Activated CD8-positive, alpha-beta T cell treated with anti-CD3 and anti-CD28 coated beads, Interleukin-2, amount 10 ng/mL, durations not matched to agents 7 days and 5 days (primary cell): ENCODE measurements around the gene PCNX3. TPM values are rescaled to one million over a fixed set of nuclear protein-coding genes. Genes with fewer than 3 reads are reported as not detected.

Experiments
- ATAC-seq: fragments of 150-1000 bp; cut with Tn5 transposase; one replicate; pipeline ENCODE4 v1.10.0; 2021; ENCODE audit warnings: moderate library complexity
- CTCF ChIA-PET: fragments of 350-600 bp; sonication (Branson Sonifier 250); formaldehyde crosslinking; loops from one replicate; lab custom pipeline; 2021; ENCODE audit warnings: antibody characterized with exemption; lab: Charles Lee
- POLR2A ChIA-PET: fragments of 350-600 bp; sonication (Branson Sonifier 250); formaldehyde crosslinking; loops from one replicate; lab custom pipeline; 2021; ENCODE audit warnings: antibody characterized with exemption; lab: Charles Lee
- DNase-seq: peaks from one replicate; pipeline ENCODE4 v3.0.0-alpha.2; 2020
- H3K27ac Mint-ChIP-seq: one replicate; pipeline ENCODE4 v1.8.0; 2021; ENCODE audit warnings: mild to moderate bottlenecking, mixed read lengths
- H3K27me3 Mint-ChIP-seq: one replicate; pipeline ENCODE4 v1.8.0; 2021; ENCODE audit warnings: low read depth, mixed read lengths
- H3K36me3 Mint-ChIP-seq: one replicate; pipeline ENCODE4 v1.8.0; 2021; ENCODE audit warnings: low read depth, mixed read lengths
- H3K4me1 Mint-ChIP-seq: one replicate; pipeline ENCODE4 v1.8.0; 2021; ENCODE audit warnings: low read depth, mixed read lengths
- H3K4me3 Mint-ChIP-seq: one replicate; pipeline ENCODE4 v1.8.0; 2021; ENCODE audit warnings: mild to moderate bottlenecking, mixed read lengths
- H3K9me3 Mint-ChIP-seq: one replicate; pipeline ENCODE4 v1.8.0; 2022; ENCODE audit warnings: mixed read lengths; ENCODE audit not compliant: insufficient read depth
- total RNA-seq, 2 experiments: library from RNA; stranded (reverse); gene quantifications; one replicate each; pipeline ENCODE4 v1.2.3, GENCODE V29; 2021

The PCNX3 gene
- total RNA-seq, 2 experiments from 2014 or later, result 50.1 to 54.8 TPM

- ChIA-PET CTCF (interaction anchor here (0.6 to 1.3 kb wide), 3 partner anchors 10 to 210 kb away, joined by 3 to 5 read pairs (median 3); partner anchors contain the start of gene ZNRD2), POLR2A (interaction anchor here (0.7 to 2.5 kb wide), 5 partner anchors 8 to 46 kb away, joined by 3 to 16 read pairs (median 3); partner anchors contain the start of gene KCNK7)
- ATAC-seq (no peak), DNase-seq (peak; percentile 33)
- H3K9me3 Mint-ChIP-seq, result no peaks in the 10 kb centered on the region
- peak overlapping the region; percentile 98 for H3K4me3 Mint-ChIP-seq
- H3K4me1 Mint-ChIP-seq, result peaks cover 56% of the 10 kb centered on the region
- peak overlapping the region; percentile 90 for H3K27ac Mint-ChIP-seq
- peaks cover 72% of the 10 kb centered on the region for H3K36me3 Mint-ChIP-seq
- no peaks in the 10 kb centered on the region for H3K27me3 Mint-ChIP-seq
Observed at GRCh38 chr11:65642014-65642671, 26.6 kb downstream of the PCNX3 start.

- POLR2A ChIA-PET, result interaction anchor here (0.6 to 2.5 kb wide), 4 partner anchors 8 to 15 kb away, joined by 3 to 16 read pairs (median 3); no protein-coding TSS in a partner anchor
- no peak overlapping the region for H3K4me3 Mint-ChIP-seq
- no peaks in the 10 kb centered on the region for H3K27me3 Mint-ChIP-seq
- peaks cover 69% of the 10 kb centered on the region for H3K36me3 Mint-ChIP-seq
- H3K4me1 Mint-ChIP-seq, result peaks cover 48% of the 10 kb centered on the region
- CTCF ChIA-PET, result interaction anchor here (0.7 kb wide), 1 partner anchor 136 kb away, joined by 4 read pairs; no protein-coding TSS in a partner anchor
- no peaks in the 10 kb centered on the region for H3K9me3 Mint-ChIP-seq
- ATAC-seq (no peak), DNase-seq (peak; percentile 38)
- H3K27ac Mint-ChIP-seq, result peak overlapping the region; percentile 78
Observed at GRCh38 chr11:65643971-65644370, 28.4 kb downstream of the PCNX3 start.

- H3K36me3 Mint-ChIP-seq, result peaks cover 70% of the 10 kb centered on the region
- no peaks in the 10 kb centered on the region for H3K9me3 Mint-ChIP-seq
- H3K27me3 Mint-ChIP-seq, result no peaks in the 10 kb centered on the region
- ChIA-PET CTCF (interaction anchor here (1.5 kb wide), 1 partner anchor 19 kb away, joined by 3 read pairs; no protein-coding TSS in a partner anchor), POLR2A (interaction anchor here (0.7 to 1.2 kb wide), 2 partner anchors 9 to 79 kb away, joined by 3 read pairs; no protein-coding TSS in a partner anchor)
- ATAC-seq (no peak), DNase-seq (no peak)
- H3K27ac Mint-ChIP-seq, result no peak overlapping the region
- no peak overlapping the region for H3K4me3 Mint-ChIP-seq
- peaks cover 42% of the 10 kb centered on the region for H3K4me1 Mint-ChIP-seq
Observed at GRCh38 chr11:65644837-65645236, 29.3 kb downstream of the PCNX3 start.

GRCh38 chr11:65645710-65646109 is 30.1 kb downstream of the PCNX3 start:
- ChIA-PET POLR2A (no interaction called here), CTCF (interaction anchor here (1.5 kb wide), 1 partner anchor 20 kb away, joined by 3 read pairs; no protein-coding TSS in a partner anchor)
- DNase-seq (no peak), ATAC-seq (no peak)
- Mint-ChIP-seq H3K27me3 (no peaks in the 10 kb centered on the region), H3K36me3 (peaks cover 65% of the 10 kb centered on the region), H3K27ac (peak overlapping the region; percentile 48), H3K9me3 (no peaks in the 10 kb centered on the region), H3K4me1 (peaks cover 39% of the 10 kb centered on the region), H3K4me3 (no peak overlapping the region)

- Mint-ChIP-seq H3K4me1 (peaks cover 40% of the 10 kb centered on the region), H3K27ac (no peak overlapping the region), H3K4me3 (no peak overlapping the region), H3K27me3 (no peaks in the 10 kb centered on the region), H3K9me3 (no peaks in the 10 kb centered on the region), H3K36me3 (peaks cover 65% of the 10 kb centered on the region)
- DNase-seq (no peak), ATAC-seq (no peak)
- ChIA-PET POLR2A (no interaction called here), CTCF (interaction anchor here (1.5 kb wide), 1 partner anchor 20 kb away, joined by 3 read pairs; no protein-coding TSS in a partner anchor)
Observed at GRCh38 chr11:65646288-65646957, 30.8 kb downstream of the PCNX3 start.

GRCh38 chr11:65646958-65647701 is 31.6 kb downstream of the PCNX3 start:
- CTCF ChIA-PET, result no interaction called here
- ATAC-seq, result no peak

GRCh38 chr11:65648997-65649493 is 33.5 kb downstream of the PCNX3 start:
- POLR2A ChIA-PET, result interaction anchor here (0.9 to 1.4 kb wide), 4 partner anchors 9 to 33 kb away, joined by 3 to 6 read pairs (median 4); partner anchors contain the start of gene PCNX3
- CTCF ChIA-PET, result interaction anchor here (1.6 kb wide), 1 partner anchor 10 kb away, joined by 4 read pairs; no protein-coding TSS in a partner anchor

More at GRCh38 chr11:65646958-65647701, 31.6 kb downstream of the PCNX3 start:
- Mint-ChIP-seq H3K27ac (no peak overlapping the region), H3K9me3 (no peaks in the 10 kb centered on the region), H3K27me3 (no peaks in the 10 kb centered on the region), H3K4me3 (no peak overlapping the region), H3K4me1 (peaks cover 40% of the 10 kb centered on the region), H3K36me3 (peaks cover 65% of the 10 kb centered on the region)
- POLR2A ChIA-PET, result no interaction called here
- no peak for DNase-seq

GRCh38 chr11:65649656-65650546 is 34.3 kb downstream of the PCNX3 start:
- CTCF ChIA-PET, result interaction anchor here (1.6 to 1.9 kb wide), 2 partner anchors 11 to 12 kb away, joined by 4 to 6 read pairs; partner anchors contain the start of gene SIPA1
- no peak overlapping the region for H3K27ac Mint-ChIP-seq
- ATAC-seq (no peak), DNase-seq (no peak)
- no peaks in the 10 kb centered on the region for H3K9me3 Mint-ChIP-seq
- no peaks in the 10 kb centered on the region for H3K27me3 Mint-ChIP-seq
- H3K4me1 Mint-ChIP-seq, result peaks cover 40% of the 10 kb centered on the region
- peaks cover 58% of the 10 kb centered on the region for H3K36me3 Mint-ChIP-seq
- H3K4me3 Mint-ChIP-seq, result no peak overlapping the region
- POLR2A ChIA-PET, result interaction anchor here (0.9 to 5.4 kb wide), 6 partner anchors 9 to 34 kb away, joined by 3 to 50 read pairs (median 4); partner anchors contain the start of genes PCNX3, RELA and SIPA1

More at GRCh38 chr11:65648997-65649493, 33.5 kb downstream of the PCNX3 start:
- Mint-ChIP-seq H3K36me3 (peaks cover 63% of the 10 kb centered on the region), H3K4me1 (peaks cover 42% of the 10 kb centered on the region), H3K27me3 (no peaks in the 10 kb centered on the region), H3K4me3 (no peak overlapping the region), H3K9me3 (no peaks in the 10 kb centered on the region), H3K27ac (no peak overlapping the region)
- no peak for ATAC-seq
- no peak for DNase-seq

- Mint-ChIP-seq H3K9me3 (no peaks in the 10 kb centered on the region), H3K36me3 (peaks cover 59% of the 10 kb centered on the region), H3K27me3 (no peaks in the 10 kb centered on the region), H3K27ac (peak overlapping the region; percentile 90), H3K4me1 (peaks cover 43% of the 10 kb centered on the region), H3K4me3 (no peak overlapping the region)
- ATAC-seq (no peak), DNase-seq (no peak)
- ChIA-PET CTCF (interaction anchor here (1.0 to 2.3 kb wide), 3 partner anchors 8 to 61 kb away, joined by 3 to 6 read pairs (median 5); partner anchors contain the start of gene SIPA1), POLR2A (interaction anchor here (1.2 to 5.4 kb wide), 4 partner anchors 8 to 201 kb away, joined by 3 to 50 read pairs (median 10); partner anchors contain the start of genes RELA and SIPA1)
Observed at GRCh38 chr11:65650547-65651338, 35.2 kb downstream of the PCNX3 start.
